Loucy (cell line): Measurements from ENCODE around the gene POU2F1.

Experiments used
- H2AFZ ChIP-seq: fragments of 200-600 bp; sonication (generic); 2 replicates; pipeline ENCODE4 v1.6.0; 2016; ENCODE audit warnings: antibody characterized with exemption, mild to moderate bottlenecking, low read length, moderate library complexity
- H3F3A ChIP-seq: fragments of 200-600 bp; 2 replicates; pipeline ENCODE4 v1.6.0; 2016; ENCODE audit warnings: antibody characterized with exemption, low read depth, mild to moderate bottlenecking
- H3K27me3 ChIP-seq: fragments of 200-600 bp; sonication (generic); 2 replicates; pipeline ENCODE4 v1.6.1; 2014; ENCODE audit warnings: low read length, mild to moderate bottlenecking; ENCODE audit not compliant: insufficient read depth, poor library complexity, severe bottlenecking
- H3K36me3 ChIP-seq: fragments of 200-600 bp; sonication (generic); 2 replicates; pipeline ENCODE4 v1.6.1; 2016; ENCODE audit warnings: low read length; ENCODE audit not compliant: insufficient read depth
- H3K4me1 ChIP-seq: fragments of 200-600 bp; sonication (generic); 2 replicates; pipeline ENCODE4 v1.5.1; 2014; ENCODE audit warnings: low read length, mild to moderate bottlenecking; ENCODE audit not compliant: insufficient read depth, poor library complexity, severe bottlenecking
- H3K4me2 ChIP-seq: fragments of 200-600 bp; sonication (generic); 2 replicates; pipeline ENCODE4 v1.6.0; 2014; ENCODE audit warnings: antibody characterized with exemption, low read length, low read depth, mild to moderate bottlenecking; ENCODE audit not compliant: poor library complexity, severe bottlenecking
- H3K4me3 ChIP-seq: fragments of 200-600 bp; sonication (generic); 2 replicates; pipeline ENCODE4 v1.5.1; 2014; ENCODE audit warnings: low read length, mild to moderate bottlenecking, mixed read lengths; ENCODE audit not compliant: poor library complexity, severe bottlenecking
- H3K79me2 ChIP-seq: fragments of 200-600 bp; sonication (generic); 2 replicates; pipeline ENCODE4 v1.6.1; 2014; ENCODE audit warnings: low read length; ENCODE audit not compliant: insufficient read depth
- H3K9ac ChIP-seq: fragments of 200-600 bp; sonication (generic); 2 replicates; pipeline ENCODE4 v1.6.0; 2014; ENCODE audit warnings: mild to moderate bottlenecking, low read depth, low read length, moderate library complexity; ENCODE audit not compliant: poor library complexity, severe bottlenecking
- H3K9me2 ChIP-seq: fragments of 200-600 bp; sonication (generic); replicated peaks from 2 replicates; pipeline ENCODE4 v1.6.1; 2016; ENCODE audit warnings: low read depth, low read length, mixed read lengths
- H3K9me3 ChIP-seq: fragments of 200-600 bp; sonication (generic); 2 replicates; pipeline ENCODE4 v1.6.1; 2014; ENCODE audit warnings: mild to moderate bottlenecking, antibody characterized with exemption, low read length, low read depth; ENCODE audit not compliant: insufficient read depth
- H4K20me1 ChIP-seq: fragments of 200-600 bp; sonication (generic); 2 replicates; pipeline ENCODE4 v1.6.0; 2014; ENCODE audit warnings: antibody characterized with exemption, low read length, mild to moderate bottlenecking; ENCODE audit not compliant: insufficient read depth, poor library complexity, severe bottlenecking
- EZH2phosphoT487 ChIP-seq: fragments of 200-600 bp; IDR thresholded peaks from 2 replicates; pipeline ENCODE4 v1.6.1; 2018; ENCODE audit warnings: antibody characterized with exemption, mild to moderate bottlenecking, moderate library complexity, borderline replicate concordance
- TF ChIP-seq, protein P1 (sequence below): fragments of 200-600 bp; sonication (generic); conservative IDR thresholded peaks from 2 replicates; pipeline ENCODE4 v1.5.1; 2014; ENCODE audit warnings: mild to moderate bottlenecking, antibody characterized with exemption, low read length

Gene POU2F1

DNA sequence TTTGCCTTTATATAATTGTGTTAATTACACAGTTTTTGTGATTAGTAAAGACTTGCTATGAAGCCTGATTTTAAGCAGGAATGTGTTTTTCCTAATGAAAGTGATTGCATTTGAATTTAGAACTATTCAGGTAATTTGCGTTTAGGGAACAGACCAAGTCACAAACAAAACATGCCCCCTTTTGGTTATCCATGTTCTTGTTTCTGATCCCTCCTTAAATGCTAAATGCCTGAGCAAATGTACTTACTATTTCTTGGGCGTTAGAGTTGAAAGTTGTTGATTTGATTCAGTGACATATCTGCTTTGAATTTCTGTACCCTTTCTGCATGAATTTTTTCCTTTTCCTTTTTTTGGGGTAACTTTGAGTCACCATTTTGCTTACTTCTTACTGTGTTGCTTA lies 5.2 kb downstream of the POU2F1 start:
- Histone ChIP-seq H3K4me1 (peaks cover 69% of the 10 kb centered on the region), H3K79me2 (peaks cover 99% of the 10 kb centered on the region), H3K27me3 (no peaks in the 10 kb centered on the region), H3K9ac (peak overlapping the region; percentile 11), H4K20me1 (peaks cover 89% of the 10 kb centered on the region), H3K4me2 (peak overlapping the region; percentile 95), H3K9me3 (no peaks in the 10 kb centered on the region), H3K4me3 (peak overlapping the region; percentile 36), H3K36me3 (no peaks in the 10 kb centered on the region), H3F3A (0 out of 2 replicates have a peak, but pooled peaks cover 8% of the 10 kb centered on the region), H2AFZ (no peak overlapping the region), H3K9me2 (no peaks in the 10 kb centered on the region)
- no peak for TF ChIP-seq EZH2phosphoT487
- TF ChIP-seq, protein P1, sequence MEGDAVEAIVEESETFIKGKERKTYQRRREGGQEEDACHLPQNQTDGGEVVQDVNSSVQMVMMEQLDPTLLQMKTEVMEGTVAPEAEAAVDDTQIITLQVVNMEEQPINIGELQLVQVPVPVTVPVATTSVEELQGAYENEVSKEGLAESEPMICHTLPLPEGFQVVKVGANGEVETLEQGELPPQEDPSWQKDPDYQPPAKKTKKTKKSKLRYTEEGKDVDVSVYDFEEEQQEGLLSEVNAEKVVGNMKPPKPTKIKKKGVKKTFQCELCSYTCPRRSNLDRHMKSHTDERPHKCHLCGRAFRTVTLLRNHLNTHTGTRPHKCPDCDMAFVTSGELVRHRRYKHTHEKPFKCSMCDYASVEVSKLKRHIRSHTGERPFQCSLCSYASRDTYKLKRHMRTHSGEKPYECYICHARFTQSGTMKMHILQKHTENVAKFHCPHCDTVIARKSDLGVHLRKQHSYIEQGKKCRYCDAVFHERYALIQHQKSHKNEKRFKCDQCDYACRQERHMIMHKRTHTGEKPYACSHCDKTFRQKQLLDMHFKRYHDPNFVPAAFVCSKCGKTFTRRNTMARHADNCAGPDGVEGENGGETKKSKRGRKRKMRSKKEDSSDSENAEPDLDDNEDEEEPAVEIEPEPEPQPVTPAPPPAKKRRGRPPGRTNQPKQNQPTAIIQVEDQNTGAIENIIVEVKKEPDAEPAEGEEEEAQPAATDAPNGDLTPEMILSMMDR: peak; percentile 33

DNA sequence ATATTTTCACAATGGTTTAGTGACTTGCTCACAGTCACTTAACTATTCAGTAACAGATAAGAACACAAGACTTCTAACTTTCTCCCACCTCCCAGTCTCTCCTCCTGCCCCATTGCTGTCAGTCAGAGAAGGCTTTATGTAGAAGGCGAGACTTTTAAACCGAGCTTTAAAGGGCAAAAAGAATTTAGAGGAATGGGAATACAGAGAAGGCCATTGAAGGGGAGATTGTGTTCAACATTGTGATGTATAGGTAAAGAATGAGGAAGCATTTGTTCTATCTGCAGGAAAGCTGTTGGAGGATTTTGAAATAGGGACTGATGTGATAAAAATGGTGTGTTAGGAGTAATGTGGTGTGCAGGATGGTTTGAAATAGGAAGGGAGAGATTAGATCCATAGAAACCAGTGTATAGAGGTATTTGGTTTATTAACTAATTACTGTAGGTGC lies 7.3 kb downstream of the POU2F1 start:
- Histone ChIP-seq H3K9ac (no peak overlapping the region), H3K9me2 (no peaks in the 10 kb centered on the region), H3F3A (0 out of 2 replicates have a peak, but pooled peaks cover 6% of the 10 kb centered on the region), H3K9me3 (no peaks in the 10 kb centered on the region), H2AFZ (no peak overlapping the region), H3K4me2 (peak overlapping the region; percentile 95), H4K20me1 (peaks cover 94% of the 10 kb centered on the region), H3K36me3 (no peaks in the 10 kb centered on the region), H3K79me2 (peaks cover 99% of the 10 kb centered on the region), H3K4me3 (peak overlapping the region; percentile 10), H3K27me3 (no peaks in the 10 kb centered on the region), H3K4me1 (peaks cover 73% of the 10 kb centered on the region)
- no peak for TF ChIP-seq EZH2phosphoT487
- TF ChIP-seq, protein P1: no peak

DNA sequence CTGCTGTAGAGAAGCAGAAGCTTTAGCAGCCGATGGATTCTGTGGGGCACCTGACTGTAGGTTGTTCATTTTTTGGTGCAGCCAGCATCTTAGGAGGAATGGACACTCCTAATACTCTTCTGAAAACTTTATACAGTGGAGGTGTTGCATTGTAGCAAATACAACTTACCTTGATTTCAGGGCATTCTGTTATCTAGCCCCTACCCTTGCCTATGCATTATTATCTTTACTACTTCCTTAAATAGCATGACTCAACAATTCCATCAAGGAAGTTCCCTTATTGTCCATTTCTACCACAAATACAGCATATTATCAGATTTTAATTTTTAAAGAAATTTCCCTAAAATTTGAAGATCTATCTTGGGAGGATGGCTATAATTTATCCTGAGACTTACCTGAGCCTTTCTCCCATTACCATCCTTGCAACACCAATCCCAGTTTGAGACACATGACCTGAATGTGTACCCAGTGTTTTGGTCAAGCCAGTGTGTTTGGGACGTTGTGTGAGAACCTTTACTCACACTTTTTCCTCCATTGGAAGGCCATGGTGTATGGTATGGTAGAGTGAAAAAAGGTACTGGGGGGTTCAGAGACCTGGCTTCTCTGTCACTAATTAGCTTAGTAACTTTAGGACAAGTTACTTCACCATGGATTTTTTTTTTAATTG lies 9.2 kb downstream of the POU2F1 start:
- H3K36me3 ChIP-seq: no peaks in the 10 kb centered on the region
- TF ChIP-seq, protein P1: no peak
- no peak for TF ChIP-seq EZH2phosphoT487
- H3K9me2 ChIP-seq: no peaks in the 10 kb centered on the region
- H3K9ac ChIP-seq: no peak overlapping the region
- H3K79me2 ChIP-seq: peaks cover 99% of the 10 kb centered on the region
- no peaks in the 10 kb centered on the region for H3K27me3 ChIP-seq
- H3K4me2 ChIP-seq: peak overlapping the region; percentile 95
- H3F3A ChIP-seq: no peaks in the 10 kb centered on the region
- H3K4me1 ChIP-seq: peaks cover 70% of the 10 kb centered on the region
- peaks cover 94% of the 10 kb centered on the region for H4K20me1 ChIP-seq
- no peak overlapping the region for H3K4me3 ChIP-seq
- H3K9me3 ChIP-seq: no peaks in the 10 kb centered on the region
- H2AFZ ChIP-seq: no peak overlapping the region
